IPS-20b (cell line): ENCODE data around the gene PITRM1.
"Not testable (repeated sequence)": the region's sequence is repeated elsewhere in the genome, so short reads cannot be mapped to it uniquely, and the experiment has no call there.

Source experiments
- H3K27ac ChIP-seq: one replicate; pipeline ENCODE4 v1.5.1; 2013; ENCODE audit warnings: low read length
- H3K27me3 ChIP-seq: 2 replicates; pipeline ENCODE4 v1.6.1; 2013; ENCODE audit warnings: mild to moderate bottlenecking, low read length, inconsistent platforms; ENCODE audit not compliant: insufficient read depth
- H3K36me3 ChIP-seq: 2 replicates; pipeline ENCODE4 v1.6.1; 2013; ENCODE audit warnings: low read depth, mild to moderate bottlenecking, inconsistent platforms, low read length, moderate library complexity; ENCODE audit not compliant: insufficient read depth
- H3K4me1 ChIP-seq: 2 replicates; pipeline ENCODE4 v1.6.1; 2013; ENCODE audit warnings: mild to moderate bottlenecking, control low read depth, inconsistent platforms, low read length, moderate library complexity; ENCODE audit not compliant: insufficient read depth
- H3K4me3 ChIP-seq: 2 replicates; pipeline ENCODE4 v1.5.1; 2013; ENCODE audit warnings: mild to moderate bottlenecking, low read length, inconsistent platforms
- H3K9ac ChIP-seq: 2 replicates; pipeline ENCODE4 v1.6.1; 2013; ENCODE audit warnings: low read depth, mild to moderate bottlenecking, inconsistent platforms, low read length, moderate library complexity
- H3K9me3 ChIP-seq: 2 replicates; pipeline ENCODE4 v1.6.1; 2013; ENCODE audit warnings: mild to moderate bottlenecking, low read depth, low read length, inconsistent platforms; ENCODE audit not compliant: insufficient read depth

Gene PITRM1

DNA sequence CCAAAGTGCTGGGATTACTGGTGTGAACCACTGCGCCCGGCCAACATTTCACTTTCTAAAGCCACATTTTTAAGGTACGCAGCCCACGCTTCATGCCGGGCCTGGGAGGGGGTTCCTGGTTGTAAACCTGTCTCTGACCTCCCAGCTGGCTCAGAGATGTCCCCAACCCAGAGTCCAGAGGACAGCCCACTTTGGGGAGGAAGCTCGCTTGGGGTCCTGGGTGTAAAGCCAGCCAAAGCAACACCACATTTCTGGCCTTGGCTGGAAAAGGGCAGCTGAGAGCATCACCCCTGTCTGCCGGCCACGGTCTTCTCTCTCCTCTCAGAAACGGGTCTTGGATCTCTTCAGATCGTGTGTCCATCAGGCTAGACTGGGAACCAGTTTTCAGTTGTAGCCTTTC, 23.9 kb upstream of the PITRM1 start:
- H3K27ac ChIP-seq: no peak overlapping the region
- H3K4me3 ChIP-seq: no peak overlapping the region

GRCh38 chr10:3195726-3196125, 23.1 kb upstream of the PITRM1 start:
- H3K27me3 ChIP-seq: peaks cover 8% of the 10 kb centered on the region

More for the DNA sequence above, 23.9 kb upstream of the PITRM1 start:
- H3K4me1 ChIP-seq: peaks cover 7% of the 10 kb centered on the region; the same call in 1 of the 2 replicates
- no peak overlapping the region for H3K9ac ChIP-seq
- H3K9me3 ChIP-seq: no peaks in the 10 kb centered on the region
- H3K27me3 ChIP-seq: peaks cover 8% of the 10 kb centered on the region
- no peaks in the 10 kb centered on the region for H3K36me3 ChIP-seq

GRCh38 chr10:3195286-3195685, 22.7 kb upstream of the PITRM1 start:
- Histone ChIP-seq H3K9ac (no peak overlapping the region), H3K4me3 (no peak overlapping the region), H3K36me3 (no peaks in the 10 kb centered on the region), H3K27me3 (peaks cover 8% of the 10 kb centered on the region), H3K9me3 (no peaks in the 10 kb centered on the region), H3K27ac (no peak overlapping the region), H3K4me1 (peaks cover 8% of the 10 kb centered on the region)

More at GRCh38 chr10:3195726-3196125, 23.1 kb upstream of the PITRM1 start:
- Histone ChIP-seq H3K9me3 (no peaks in the 10 kb centered on the region), H3K4me3 (no peak overlapping the region), H3K27ac (no peak overlapping the region), H3K36me3 (no peaks in the 10 kb centered on the region), H3K4me1 (peaks cover 7% of the 10 kb centered on the region; the same call in 1 of the 2 replicates), H3K9ac (no peak overlapping the region)

- no peaks in the 10 kb centered on the region for H3K9me3 ChIP-seq
- peaks cover 8% of the 10 kb centered on the region for H3K27me3 ChIP-seq
- H3K27ac ChIP-seq: no peak overlapping the region
- H3K9ac ChIP-seq: no peak overlapping the region
- no peaks in the 10 kb centered on the region for H3K36me3 ChIP-seq
- H3K4me3 ChIP-seq: no peak overlapping the region
- H3K4me1 ChIP-seq: peaks cover 11% of the 10 kb centered on the region
These were observed 22.3 kb upstream of the PITRM1 start for GRCh38 chr10:3194871-3195270.

DNA sequence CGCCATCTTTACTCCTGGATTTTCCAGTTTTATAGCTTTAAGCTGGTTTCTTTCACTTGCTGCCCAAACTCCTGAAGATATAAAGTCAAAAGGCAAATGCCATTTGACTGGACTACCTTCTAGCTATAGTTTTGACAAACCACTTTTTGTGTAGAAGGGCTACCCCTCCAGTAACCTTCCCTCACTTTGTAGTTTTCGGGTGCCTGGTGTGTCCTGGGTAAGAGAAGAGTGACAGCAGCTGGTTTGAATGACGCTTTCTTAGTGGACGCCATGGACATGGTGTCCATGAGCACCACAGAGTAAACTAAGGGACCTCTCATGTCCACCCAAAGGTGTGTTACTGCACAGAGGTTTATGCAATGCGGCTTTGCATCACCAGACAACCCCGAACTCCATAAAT, 21.2 kb upstream of the PITRM1 start:
- no peaks in the 10 kb centered on the region for H3K36me3 ChIP-seq
- H3K27me3 ChIP-seq: peaks cover 8% of the 10 kb centered on the region; the same call in 1 of the 2 replicates
- H3K9me3 ChIP-seq: no peaks in the 10 kb centered on the region
- no peak overlapping the region for H3K27ac ChIP-seq
- H3K9ac ChIP-seq: no peak overlapping the region
- H3K4me1 ChIP-seq: peaks cover 11% of the 10 kb centered on the region
- H3K4me3 ChIP-seq: no peak overlapping the region

- peaks cover 10% of the 10 kb centered on the region for H3K4me1 ChIP-seq
These were observed 20.5 kb upstream of the PITRM1 start for GRCh38 chr10:3192856-3193635.

DNA sequence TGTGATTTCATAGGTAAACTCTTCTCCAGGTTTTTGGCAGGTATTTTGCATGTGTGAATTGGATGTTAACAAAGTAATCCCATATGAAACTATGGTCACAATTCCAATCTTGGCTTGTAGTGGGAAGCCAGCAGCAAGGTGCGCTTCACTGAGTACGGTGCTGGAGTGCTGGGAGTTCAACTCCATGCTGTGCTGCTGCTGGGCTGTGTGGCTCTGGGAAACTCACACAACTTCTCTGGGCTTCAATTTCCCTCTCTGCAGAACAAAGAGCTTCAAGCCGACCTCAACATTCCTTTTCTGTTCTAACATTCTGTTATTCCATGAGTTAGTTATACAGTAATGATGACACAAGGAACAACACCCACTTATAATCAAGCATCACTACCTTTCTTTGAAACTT, 18.2 kb upstream of the PITRM1 start:
- Histone ChIP-seq H3K27me3 (no peaks in the 10 kb centered on the region), H3K27ac (no peak overlapping the region), H3K9me3 (no peaks in the 10 kb centered on the region), H3K9ac (no peak overlapping the region), H3K4me1 (peaks cover 5% of the 10 kb centered on the region), H3K4me3 (no peak overlapping the region), H3K36me3 (no peaks in the 10 kb centered on the region)

More at GRCh38 chr10:3192856-3193635, 20.5 kb upstream of the PITRM1 start:
- Histone ChIP-seq H3K36me3 (no peaks in the 10 kb centered on the region), H3K9me3 (no peaks in the 10 kb centered on the region), H3K27me3 (peaks cover 6% of the 10 kb centered on the region; the same call in 1 of the 2 replicates), H3K9ac (no peak overlapping the region), H3K27ac (no peak overlapping the region), H3K4me3 (no peak overlapping the region)

DNA sequence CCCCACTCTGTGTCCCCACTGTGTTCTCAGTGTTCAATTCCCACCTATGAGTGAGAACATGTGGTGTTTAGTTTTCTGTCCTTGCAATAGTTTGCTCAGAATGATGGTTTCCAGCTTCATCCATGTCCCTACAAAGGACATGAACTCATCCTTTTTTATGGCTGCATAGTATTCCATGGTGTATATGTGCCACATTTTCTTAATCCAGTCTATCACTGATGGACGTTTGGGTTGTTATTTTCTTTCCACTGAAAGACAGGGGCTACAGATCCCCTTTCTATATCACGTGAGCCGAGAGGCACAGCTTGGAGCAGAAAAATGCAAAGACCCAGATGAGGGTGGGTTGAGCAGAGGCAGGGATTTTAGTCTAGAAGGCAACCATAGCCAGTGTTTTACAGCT, 14.6 kb upstream of the PITRM1 start:
- H3K9ac ChIP-seq, H3K4me3 ChIP-seq, H3K27me3 ChIP-seq, H3K9me3 ChIP-seq, H3K36me3 ChIP-seq, H3K27ac ChIP-seq: not testable (repeated sequence)
- peaks cover 16% of the 10 kb centered on the region for H3K4me1 ChIP-seq

GRCh38 chr10:3186368-3186767, 13.8 kb upstream of the PITRM1 start:
- Histone ChIP-seq H3K9me3 (no peaks in the 10 kb centered on the region), H3K9ac (no peak overlapping the region), H3K27ac (no peak overlapping the region), H3K4me1 (peaks cover 16% of the 10 kb centered on the region), H3K4me3 (no peak overlapping the region), H3K36me3 (no peaks in the 10 kb centered on the region), H3K27me3 (no peaks in the 10 kb centered on the region)

DNA sequence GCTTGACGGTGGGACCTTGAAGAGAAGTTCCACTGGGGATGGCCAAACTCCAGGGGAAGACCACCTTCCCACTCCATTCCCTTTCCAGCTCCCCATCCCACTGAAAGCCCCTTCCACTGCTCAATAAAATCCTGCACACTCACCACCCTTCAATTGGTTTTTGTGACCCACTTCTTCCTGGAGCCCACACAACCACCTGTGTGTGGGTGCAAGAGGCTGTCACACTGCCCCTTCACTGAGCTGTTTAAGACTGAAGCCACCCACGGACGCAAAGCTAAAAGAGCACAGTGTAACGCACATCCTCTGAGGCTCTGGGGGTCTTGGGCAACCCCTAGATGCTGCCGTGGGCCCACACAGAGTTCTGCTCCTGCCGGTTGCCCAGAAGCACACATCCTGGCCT, 12.8 kb upstream of the PITRM1 start:
- Histone ChIP-seq H3K4me3 (no peak overlapping the region), H3K27me3 (no peaks in the 10 kb centered on the region), H3K9ac (no peak overlapping the region), H3K9me3 (no peaks in the 10 kb centered on the region), H3K36me3 (no peaks in the 10 kb centered on the region), H3K27ac (no peak overlapping the region), H3K4me1 (peaks cover 16% of the 10 kb centered on the region)

GRCh38 chr10:3180355-3181025, 7.9 kb upstream of the PITRM1 start:
- H3K4me1 ChIP-seq: peaks cover 11% of the 10 kb centered on the region; the same call in 1 of the 2 replicates
- no peak overlapping the region for H3K4me3 ChIP-seq
- no peaks in the 10 kb centered on the region for H3K36me3 ChIP-seq
- H3K9me3 ChIP-seq: no peaks in the 10 kb centered on the region
- H3K27ac ChIP-seq: no peak overlapping the region
- no peaks in the 10 kb centered on the region; the same call in 1 of the 2 replicates for H3K27me3 ChIP-seq
- no peak overlapping the region for H3K9ac ChIP-seq

- no peak overlapping the region for H3K9ac ChIP-seq
- no peaks in the 10 kb centered on the region for H3K36me3 ChIP-seq
- H3K27ac ChIP-seq: no peak overlapping the region
- H3K4me1 ChIP-seq: peaks cover 11% of the 10 kb centered on the region; the same call in 1 of the 2 replicates
- H3K9me3 ChIP-seq: no peaks in the 10 kb centered on the region
- H3K27me3 ChIP-seq: no peaks in the 10 kb centered on the region; the same call in 1 of the 2 replicates
- no peak overlapping the region for H3K4me3 ChIP-seq
These were observed 6.6 kb upstream of the PITRM1 start for GRCh38 chr10:3179174-3179573.
